ENCODE measurements around the gene MYBPC2. TPM values are rescaled to one million over a fixed set of nuclear protein-coding genes. Genes with fewer than 3 reads are reported as not detected.

The MYBPC2 gene
- total and polyA plus RNA-seq, 4 experiments from 2014 or later: 0.10 TPM; not detected in 3

DNA sequence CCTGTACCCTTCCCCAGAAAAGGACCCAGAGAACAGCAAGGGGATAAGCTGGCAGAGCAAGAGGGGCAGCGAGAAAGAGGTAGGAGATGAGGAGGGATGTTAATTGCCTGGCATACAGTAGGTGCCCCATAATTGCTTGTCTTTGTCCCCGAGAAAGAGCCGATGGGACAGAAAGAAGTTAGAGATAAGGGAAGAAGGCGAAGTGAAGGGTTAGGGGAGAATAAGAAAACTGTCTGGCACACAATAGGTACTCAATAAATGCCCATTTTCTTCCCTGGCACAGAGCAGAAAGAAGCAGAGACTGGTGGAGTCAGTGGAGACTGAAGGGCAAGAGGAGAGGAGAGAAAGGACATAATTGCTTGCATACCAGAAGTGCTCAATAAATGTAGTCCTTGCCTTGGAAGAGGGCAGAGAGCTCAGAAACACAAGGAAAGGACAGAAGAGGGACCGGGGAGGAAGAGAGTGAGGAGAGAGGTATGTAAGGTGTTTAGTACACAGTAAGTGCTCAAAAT is 62.4 kb downstream of the MYBPC2 start:
- H3K9me3 ChIP-seq (ENCODE audit: control insufficient read depth in 1 of 2, low read length in 2 of 2): no peaks in the 10 kb centered on the region
- no peaks in the 10 kb centered on the region for H3K36me3 ChIP-seq (ENCODE audit: insufficient read depth, low read length)
- no peak for DNase-seq
- Mint-ChIP-seq H3K27me3 (no peaks in the 10 kb centered on the region), H3K9me3 (no peaks in the 10 kb centered on the region), H3K4me1 (peaks cover 12 to 23% (median 20%) of the 10 kb centered on the region in 4 donors), H3K36me3 (peaks cover 3 to 7% of the 10 kb centered on the region in 2 donors), H3K4me3 (no peak overlapping the region), H3K27ac (no peak overlapping the region)
- no peaks in the 10 kb centered on the region for H3K27me3 ChIP-seq (ENCODE audit: insufficient read depth, low read length)
- H3K27ac ChIP-seq (ENCODE audit: low read depth, low read length): no peak overlapping the region
- H3K4me3 ChIP-seq (ENCODE audit: low read length in 2 of 2): no peak overlapping the region
- peaks cover 12% of the 10 kb centered on the region for H3K4me1 ChIP-seq (ENCODE audit: insufficient read depth, low read length)
- intact Hi-C loops (cut with micrococcal nuclease): no loop called here
- POLR2A ChIA-PET (ENCODE audit: partially characterized antibody): no interaction called here
- CTCF ChIA-PET (ENCODE audit: partially characterized antibody): no interaction called here

- H3K27me3 Mint-ChIP-seq: no peaks in the 10 kb centered on the region
Measured at GRCh38 chr19:50496189-50497021, 63.7 kb downstream of the MYBPC2 start.

DNA sequence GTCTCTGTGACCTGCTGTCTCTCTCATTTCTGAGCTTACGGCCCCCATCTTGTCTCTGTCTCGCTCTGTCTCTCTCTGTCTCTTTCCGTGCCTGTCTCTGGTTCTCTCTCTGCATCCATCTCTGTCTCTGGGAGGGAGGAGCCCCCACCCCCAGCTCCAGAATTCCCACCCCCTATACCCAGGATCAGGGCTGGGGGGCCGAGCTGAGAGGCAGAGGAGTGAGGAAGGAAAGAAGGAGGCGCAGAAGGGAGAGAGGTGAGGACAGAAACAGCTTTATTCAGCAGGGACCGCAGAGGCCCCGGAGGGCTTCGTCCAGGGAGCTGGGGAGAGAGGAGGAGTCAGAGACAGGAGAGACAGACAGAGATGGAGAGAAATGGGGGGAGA is 64.3 kb downstream of the MYBPC2 start:
- H3K27me3 Mint-ChIP-seq: no peaks in the 10 kb centered on the region
- Histone ChIP-seq H3K27me3 (ENCODE audit: insufficient read depth, low read length) (no peaks in the 10 kb centered on the region), H3K9me3 (ENCODE audit: control insufficient read depth in 1 of 2, low read length in 2 of 2) (no peaks in the 10 kb centered on the region), H3K27ac (ENCODE audit: low read depth, low read length) (no peak overlapping the region), H3K4me1 (ENCODE audit: insufficient read depth, low read length) (peaks cover 3% of the 10 kb centered on the region), H3K36me3 (ENCODE audit: insufficient read depth, low read length) (no peaks in the 10 kb centered on the region), H3K4me3 (ENCODE audit: low read length in 2 of 2) (no peak overlapping the region)
- H3K9me3 Mint-ChIP-seq: no peaks in the 10 kb centered on the region
- intact Hi-C loops (cut with micrococcal nuclease): no loop called here
- ChIA-PET POLR2A (ENCODE audit: partially characterized antibody) (interaction anchor here (1.4 kb wide), 1 partner anchor 14 kb away, joined by 5 read pairs; the partner anchor contains the start of gene JOSD2), CTCF (ENCODE audit: partially characterized antibody) (no interaction called here)
- no peak overlapping the region for H3K27ac Mint-ChIP-seq
- H3K4me3 Mint-ChIP-seq: no peak overlapping the region
- peak in 1 of 5 donors; percentile 2 for DNase-seq
- H3K36me3 Mint-ChIP-seq: peaks cover 1 to 7% of the 10 kb centered on the region in 2 donors
- H3K4me1 Mint-ChIP-seq: peaks cover 4 to 5% (median 5%) of the 10 kb centered on the region in 4 donors

More at GRCh38 chr19:50496189-50497021, 63.7 kb downstream of the MYBPC2 start:
- peak in 1 of 5 donors; percentile 9 for DNase-seq
- no peaks in the 10 kb centered on the region for H3K9me3 Mint-ChIP-seq
- Histone ChIP-seq H3K27me3 (ENCODE audit: insufficient read depth, low read length) (no peaks in the 10 kb centered on the region), H3K27ac (ENCODE audit: low read depth, low read length) (no peak overlapping the region), H3K4me3 (ENCODE audit: low read length in 2 of 2) (no peak overlapping the region), H3K4me1 (ENCODE audit: insufficient read depth, low read length) (peaks cover 9% of the 10 kb centered on the region), H3K9me3 (ENCODE audit: control insufficient read depth in 1 of 2, low read length in 2 of 2) (no peaks in the 10 kb centered on the region), H3K36me3 (ENCODE audit: insufficient read depth, low read length) (no peaks in the 10 kb centered on the region)
- H3K4me3 Mint-ChIP-seq: no peak overlapping the region
- ChIA-PET CTCF (ENCODE audit: partially characterized antibody) (no interaction called here), POLR2A (ENCODE audit: partially characterized antibody) (interaction anchor here (1.4 kb wide), 1 partner anchor 15 kb away, joined by 5 read pairs; the partner anchor contains the start of gene JOSD2)
- peak overlapping the region in 1 of 7 donors; percentile 29 for H3K27ac Mint-ChIP-seq
- intact Hi-C loops (cut with micrococcal nuclease): no loop called here
- H3K4me1 Mint-ChIP-seq: peaks cover 10 to 11% (median 11%) of the 10 kb centered on the region in 4 donors
- peaks cover 3 to 7% of the 10 kb centered on the region in 2 donors for H3K36me3 Mint-ChIP-seq

DNA sequence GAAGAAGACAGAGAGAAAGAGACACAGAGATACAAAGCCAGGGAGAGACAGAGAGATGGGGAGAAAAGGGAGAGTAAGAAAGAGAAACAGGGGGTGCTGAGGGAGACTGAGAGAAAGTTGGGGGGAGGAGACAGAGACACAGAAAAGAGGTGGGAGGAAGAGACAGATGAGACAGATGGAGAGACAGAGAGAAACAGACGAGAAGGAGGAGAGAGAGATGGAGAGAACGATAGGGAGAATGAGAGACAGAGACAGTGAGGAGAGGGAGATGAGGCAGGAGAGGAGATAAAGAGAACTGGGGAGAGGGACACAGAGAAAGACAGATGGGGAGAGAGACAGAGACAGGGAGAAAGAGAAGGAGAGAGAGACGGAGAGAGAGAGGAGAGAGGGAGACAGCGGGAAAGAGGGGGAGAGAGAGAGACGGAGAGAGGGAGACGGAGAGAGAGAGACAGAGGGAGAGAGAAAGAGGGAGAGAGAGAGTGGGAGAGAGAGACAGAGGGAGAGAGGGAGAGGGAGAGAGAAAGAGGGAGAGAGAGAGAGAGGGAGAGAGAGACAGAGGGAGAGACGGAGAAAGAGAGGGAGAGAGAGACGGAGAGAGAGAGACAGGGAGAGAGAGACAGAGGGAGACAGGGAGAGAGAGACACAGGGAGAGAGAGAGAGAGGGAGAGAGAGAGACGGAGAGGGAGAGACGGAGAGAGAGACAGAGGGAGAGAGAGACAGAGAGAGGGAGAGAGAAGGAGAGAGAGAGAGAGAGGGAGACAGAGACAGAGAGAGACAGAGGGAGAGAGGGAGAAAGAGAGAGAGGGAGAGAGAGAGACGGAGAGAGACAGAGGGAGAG is 65.7 kb downstream of the MYBPC2 start:
- Histone ChIP-seq H3K36me3 (ENCODE audit: insufficient read depth, low read length) (no peaks in the 10 kb centered on the region), H3K4me3 (ENCODE audit: low read length in 2 of 2) (no peak overlapping the region), H3K4me1 (ENCODE audit: insufficient read depth, low read length) (no peaks in the 10 kb centered on the region), H3K9me3 (ENCODE audit: control insufficient read depth in 1 of 2, low read length in 2 of 2) (no peaks in the 10 kb centered on the region), H3K27me3 (ENCODE audit: insufficient read depth, low read length) (no peaks in the 10 kb centered on the region), H3K27ac (ENCODE audit: low read depth, low read length) (no peak overlapping the region)
- POLR2A ChIA-PET (ENCODE audit: partially characterized antibody): no interaction called here
- CTCF ChIA-PET (ENCODE audit: partially characterized antibody): no interaction called here
- Mint-ChIP-seq H3K27me3 (no peaks in the 10 kb centered on the region), H3K36me3 (peaks cover 1 to 7% of the 10 kb centered on the region in 2 donors), H3K9me3 (no peaks in the 10 kb centered on the region), H3K4me3 (no peak overlapping the region), H3K4me1 (peaks cover 0 to 1% (median 0%) of the 10 kb centered on the region in 4 donors), H3K27ac (no peak overlapping the region)
- DNase-seq: no peak
- intact Hi-C loops (cut with micrococcal nuclease): no loop called here

GRCh38 chr19:50500060-50500752 is 67.5 kb downstream of the MYBPC2 start:
- POLR2A ChIA-PET (ENCODE audit: partially characterized antibody): no interaction called here
- no peaks in the 10 kb centered on the region for H3K9me3 ChIP-seq (ENCODE audit: control insufficient read depth in 1 of 2, low read length in 2 of 2)
- no peaks in the 10 kb centered on the region for H3K36me3 ChIP-seq (ENCODE audit: insufficient read depth, low read length)
- no peak overlapping the region for H3K27ac Mint-ChIP-seq
- peak in 1 of 5 donors; percentile 4 for DNase-seq
- H3K27me3 ChIP-seq (ENCODE audit: insufficient read depth, low read length): no peaks in the 10 kb centered on the region
- H3K4me1 ChIP-seq (ENCODE audit: insufficient read depth, low read length): no peaks in the 10 kb centered on the region
- no peak overlapping the region for H3K4me3 Mint-ChIP-seq
- intact Hi-C loops (cut with micrococcal nuclease): no loop called here
- H3K4me3 ChIP-seq (ENCODE audit: low read length in 2 of 2): no peak overlapping the region
- CTCF ChIA-PET (ENCODE audit: partially characterized antibody): no interaction called here
- H3K27ac ChIP-seq (ENCODE audit: low read depth, low read length): no peak overlapping the region
- H3K9me3 Mint-ChIP-seq: no peaks in the 10 kb centered on the region
- H3K27me3 Mint-ChIP-seq: no peaks in the 10 kb centered on the region
- H3K4me1 Mint-ChIP-seq: no peaks in the 10 kb centered on the region
- H3K36me3 Mint-ChIP-seq: peaks cover 3 to 6% of the 10 kb centered on the region in 2 donors

GRCh38 chr19:50500753-50501151 is 68.1 kb downstream of the MYBPC2 start:
- H3K27me3 Mint-ChIP-seq: no peaks in the 10 kb centered on the region
- Histone ChIP-seq H3K4me3 (ENCODE audit: low read length in 2 of 2) (no peak overlapping the region), H3K9me3 (ENCODE audit: control insufficient read depth in 1 of 2, low read length in 2 of 2) (no peaks in the 10 kb centered on the region), H3K4me1 (ENCODE audit: insufficient read depth, low read length) (no peaks in the 10 kb centered on the region), H3K36me3 (ENCODE audit: insufficient read depth, low read length) (no peaks in the 10 kb centered on the region), H3K27me3 (ENCODE audit: insufficient read depth, low read length) (no peaks in the 10 kb centered on the region), H3K27ac (ENCODE audit: low read depth, low read length) (no peak overlapping the region)
- no peaks in the 10 kb centered on the region for H3K9me3 Mint-ChIP-seq
- peaks cover 3% of the 10 kb centered on the region in 2 donors for H3K36me3 Mint-ChIP-seq
- H3K4me3 Mint-ChIP-seq: no peak overlapping the region
- peak in 1 of 5 donors; percentile 12 for DNase-seq
- peak overlapping the region in 1 of 7 donors; percentile 48 for H3K27ac Mint-ChIP-seq
- ChIA-PET CTCF (ENCODE audit: partially characterized antibody) (no interaction called here), POLR2A (ENCODE audit: partially characterized antibody) (no interaction called here)
- intact Hi-C loops (cut with micrococcal nuclease): no loop called here
- H3K4me1 Mint-ChIP-seq: no peaks in the 10 kb centered on the region

DNA sequence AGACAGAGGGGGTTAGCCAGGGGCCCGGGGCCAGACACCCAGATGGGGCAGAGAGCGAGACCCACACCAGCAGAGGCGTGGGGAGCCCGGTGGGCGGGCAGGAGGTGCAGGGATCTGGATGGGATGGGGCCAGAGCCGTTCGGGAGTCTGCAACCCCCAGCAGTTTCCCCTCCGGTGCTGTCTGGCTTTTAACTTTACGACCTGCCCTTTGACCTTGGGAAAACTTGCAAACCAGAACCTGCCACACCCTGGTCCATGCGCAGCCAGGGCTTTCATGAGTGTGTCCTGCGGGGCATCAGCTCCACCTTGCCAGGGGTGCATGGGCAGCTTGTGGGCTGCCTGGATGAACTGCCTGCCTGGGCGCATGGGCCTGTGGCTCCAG is 68.5 kb downstream of the MYBPC2 start:
- ChIA-PET CTCF (ENCODE audit: partially characterized antibody) (no interaction called here), POLR2A (ENCODE audit: partially characterized antibody) (no interaction called here)
- Mint-ChIP-seq H3K9me3 (no peaks in the 10 kb centered on the region), H3K27ac (peak overlapping the region in 1 of 7 donors; percentile 48), H3K27me3 (no peaks in the 10 kb centered on the region), H3K36me3 (peaks cover 2 to 3% of the 10 kb centered on the region in 2 donors), H3K4me1 (no peaks in the 10 kb centered on the region), H3K4me3 (no peak overlapping the region)
- DNase-seq: peak in 1 of 5 donors; percentile 22
- Histone ChIP-seq H3K9me3 (ENCODE audit: control insufficient read depth in 1 of 2, low read length in 2 of 2) (no peaks in the 10 kb centered on the region), H3K4me3 (ENCODE audit: low read length in 2 of 2) (no peak overlapping the region), H3K36me3 (ENCODE audit: insufficient read depth, low read length) (no peaks in the 10 kb centered on the region), H3K4me1 (ENCODE audit: insufficient read depth, low read length) (no peaks in the 10 kb centered on the region), H3K27me3 (ENCODE audit: insufficient read depth, low read length) (no peaks in the 10 kb centered on the region), H3K27ac (ENCODE audit: low read depth, low read length) (no peak overlapping the region)
- intact Hi-C loops (cut with micrococcal nuclease): no loop called here

All from CD4-positive, alpha-beta memory T cell (primary cell).